GM12874 (cell line): ENCODE data around the gene ZNF462.

ENCODE experiments used
- CTCF ChIP-seq: IDR thresholded peaks from 2 replicates; pipeline ENCODE4 v1.5.1; 2011; ENCODE audit warnings: low read depth, mild to moderate bottlenecking, control low read depth, low read length, moderate library complexity; ENCODE audit not compliant: insufficient read depth

Gene ZNF462

GRCh38 chr9:107005201-107005600, 142.2 kb downstream of the ZNF462 start:
- no peak for TF ChIP-seq CTCF

DNA sequence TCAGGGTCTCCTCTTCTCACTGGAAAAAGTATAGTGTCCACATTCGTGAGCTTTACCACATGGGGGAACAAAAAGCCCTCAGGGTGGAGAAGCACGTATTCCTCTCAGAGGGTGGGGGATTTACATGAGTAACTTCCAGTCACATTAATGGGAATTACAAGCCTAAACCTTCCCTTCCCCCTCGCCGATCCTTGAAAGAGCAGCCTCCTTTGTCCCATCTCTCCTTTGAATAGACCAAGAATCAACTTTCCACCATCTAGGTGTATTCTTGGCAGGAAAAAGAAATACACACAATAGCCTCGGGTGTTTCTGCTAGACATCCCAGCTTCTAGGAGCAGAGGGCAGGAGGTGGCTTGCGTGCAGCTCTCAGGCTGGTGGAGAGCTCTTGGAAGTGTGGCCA, 144.4 kb downstream of the ZNF462 start:
- TF ChIP-seq CTCF: no peak

DNA sequence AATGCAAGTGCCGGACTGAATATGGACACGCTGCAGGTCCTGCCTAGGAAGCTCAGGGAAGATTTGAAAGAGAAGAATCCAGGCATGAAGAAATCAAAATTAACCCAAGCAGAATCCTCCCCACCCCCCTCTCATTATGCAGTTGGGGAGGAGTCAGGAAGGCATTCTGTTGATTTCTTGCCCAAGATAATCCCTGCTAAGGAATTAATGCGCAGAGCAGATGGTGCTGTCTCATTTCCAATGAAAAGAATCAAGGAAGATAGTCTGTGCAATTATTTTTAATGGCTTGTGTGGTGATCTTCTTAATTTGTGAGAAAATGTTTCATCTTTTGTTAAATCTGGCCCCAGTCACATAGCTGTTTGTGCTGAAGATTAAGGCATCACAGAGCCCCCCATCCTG, 145.0 kb downstream of the ZNF462 start:
- no peak for TF ChIP-seq CTCF

DNA sequence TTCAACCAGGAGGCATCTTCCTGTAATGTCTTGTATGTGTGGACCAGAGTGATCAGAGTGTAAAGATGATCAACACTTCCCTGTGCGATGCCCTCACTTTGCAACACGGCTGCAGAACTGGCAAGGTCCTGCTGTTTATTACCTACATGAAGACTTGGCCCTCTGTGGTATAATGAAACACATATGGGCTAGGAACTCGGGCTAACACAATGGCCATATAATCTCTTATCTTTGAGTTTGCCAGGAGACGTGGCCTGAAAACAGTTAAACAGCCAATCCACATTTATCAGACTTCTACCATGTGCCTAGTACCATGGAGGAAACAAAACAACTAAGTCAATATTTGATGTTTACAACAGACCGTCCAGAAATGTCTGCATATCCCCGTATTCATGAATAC, 145.5 kb downstream of the ZNF462 start:
- no peak for TF ChIP-seq CTCF

- no peak for TF ChIP-seq CTCF
Measured at GRCh38 chr9:107016383-107016782, 153.4 kb downstream of the ZNF462 start.

- TF ChIP-seq CTCF: no peak
Measured at GRCh38 chr9:107018861-107019545, 156.0 kb downstream of the ZNF462 start.

DNA sequence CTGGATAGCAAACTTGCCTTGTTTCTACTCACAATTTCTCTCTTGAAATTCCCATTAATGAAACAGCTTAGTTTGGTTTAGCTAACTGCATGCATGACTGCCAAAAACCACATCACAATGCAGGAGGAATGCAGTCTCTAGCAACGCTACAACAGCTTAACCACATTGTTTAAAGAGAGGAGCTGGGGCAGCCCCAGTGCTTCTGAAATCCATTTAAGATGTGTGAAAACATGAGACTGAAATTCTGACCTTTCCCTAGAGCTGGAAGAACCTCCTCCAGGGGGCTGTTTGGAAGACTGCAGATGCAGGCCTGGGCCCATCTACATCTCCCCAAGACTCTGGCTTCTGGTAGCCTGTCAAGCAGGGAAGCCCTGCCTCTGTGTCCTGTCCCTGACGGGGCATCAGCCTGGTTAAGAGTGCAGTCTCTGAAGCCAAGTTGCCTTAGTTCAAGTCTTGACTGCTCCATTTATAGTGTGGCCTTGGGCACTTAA, 157.1 kb downstream of the ZNF462 start:
- no peak for TF ChIP-seq CTCF
